Sigmoid colon (tissue), 7 donors: ENCODE results near the gene ABCC9. TPM values are rescaled to one million over a fixed set of nuclear protein-coding genes. Genes with fewer than 3 reads are reported as not detected.
"Not testable (repeated sequence)": the region's sequence is repeated elsewhere in the genome, so short reads cannot be mapped to it uniquely, and the experiment has no call there.

Source experiments
- DNase-seq: peaks from one replicate; pipeline ENCODE4 v3.0.0-alpha.2; 2019
- H3K27ac ChIP-seq, 4 donors: fragments of 200-600 bp; sonication (generic); one replicate each; pipeline ENCODE4 v1.5.1; 2016 to 2019; ENCODE audit warnings: mild to moderate bottlenecking in 1 of 4
- H3K27me3 ChIP-seq, 3 donors: fragments of 200-600 bp; sonication (generic); one replicate each; pipeline ENCODE4 v1.5.1; 2019; ENCODE audit warnings: mild to moderate bottlenecking in 1 of 3
- H3K36me3 ChIP-seq, 4 donors: fragments of 200-600 bp; sonication (generic); one replicate each; pipeline ENCODE4 v1.5.1; 2016 to 2019
- H3K4me1 ChIP-seq, 4 donors: fragments of 200-600 bp; sonication (generic); one replicate each; pipeline ENCODE4 v1.5.1; 2017 to 2019
- H3K4me3 ChIP-seq, 4 donors: fragments of 200-600 bp; sonication (generic); one replicate each; pipeline ENCODE4 v1.5.1; 2017 to 2019; ENCODE audit warnings: mild to moderate bottlenecking in 2 of 4, moderate library complexity in 1 of 4
- H3K9me3 ChIP-seq, 4 donors: fragments of 200-600 bp in 3 of 4; sonication (generic) in 3 of 4; one replicate each; pipeline versions ENCODE4 v1.5.1 to v1.6.1; 2013 to 2019
- CTCF ChIP-seq, 4 experiments: fragments of 450-650 bp in 3 of 4; fragments of 200-600 bp in 1 of 4; IDR thresholded peaks; one replicate each; pipeline ENCODE4 v1.5.1; 2016 to 2019; ENCODE audit warnings: antibody characterized with exemption in 4 of 4, mild to moderate bottlenecking in 3 of 4, moderate library complexity in 2 of 4
- EP300 ChIP-seq, 4 donors: sonication (generic); formaldehyde crosslinking; IDR thresholded peaks; one replicate each; pipeline ENCODE4 v1.6.1; 2017; ENCODE audit warnings: antibody characterized with exemption in 4 of 4
- POLR2A ChIP-seq, 2 donors: fragments of 450-650 bp; IDR thresholded peaks; one replicate each; pipeline ENCODE4 v1.6.1; 2016; ENCODE audit warnings: antibody characterized with exemption in 2 of 2, mild to moderate bottlenecking in 2 of 2, moderate library complexity in 2 of 2
- POLR2AphosphoS5 ChIP-seq, 4 donors: sonication (generic); formaldehyde crosslinking; IDR thresholded peaks; one replicate each; pipeline ENCODE4 v1.6.1; 2017; ENCODE audit warnings: antibody characterized with exemption in 4 of 4
- WGBS, 2 donors: extraction: QIAGEN DNeasy Blood & Tissue Kit; methylation state at CpG; one replicate each; pipeline ENCODE4 v1.1.7; 2013; 5-methylcytosine and 5-hydroxymethylcytosine counted together
- intact Hi-C: fragments of 100-400 bp; cut with DNase I; formaldehyde crosslinking; loops from one replicate; pipeline ENCODE4 v1.15.1; 2023
- polyA plus RNA-seq, 3 donors: library from polyadenylated mRNA; stranded (reverse); fragments of 200-250 nt; gene quantifications; one replicate each; pipeline ENCODE4 v1.2.3, GENCODE V29; 2013
- total RNA-seq, 4 donors: library from RNA; depleted of rRNA; stranded (reverse); fragments of >200 nt; gene quantifications; one replicate each; pipeline ENCODE4 v1.1.0, GENCODE V29; 2016
- donor health status: healthy with polysubstance abuse.
- donor health status: Bipolar disorder and iron deficiency.
- donor health status: healthy.

Gene ABCC9
- total and polyA plus RNA-seq, 7 donors, result 0.23 to 39.2 (median 28.2) TPM

GRCh38 chr12:21906919-21907493 is 34.2 kb downstream of the ABCC9 start:
- Histone ChIP-seq H3K27me3 (no peaks in the 10 kb centered on the region), H3K27ac (no peak overlapping the region), H3K36me3 (peaks cover 0 to 50% (median 3%) of the 10 kb centered on the region in 4 donors), H3K4me3 (no peak overlapping the region), H3K4me1 (no peaks in the 10 kb centered on the region), H3K9me3 (no peaks in the 10 kb centered on the region)
- DNase-seq, result no peak
- WGBS, 2 donors, result 91% methylated on average over 5 of the region's 5 CpGs
- intact Hi-C loops, result no loop called here
- no peak for TF ChIP-seq POLR2AphosphoS5 (IDR thresholded peaks at IDR 0.05)
- TF ChIP-seq POLR2A (IDR thresholded peaks at IDR 0.05), result no peak
- TF ChIP-seq CTCF (IDR thresholded peaks at IDR 0.05), result no peak
- TF ChIP-seq EP300 (IDR thresholded peaks at IDR 0.05), result no peak

- H3K4me1 ChIP-seq, result peaks cover 0 to 17% (median 11%) of the 10 kb centered on the region in 4 donors
- 77 to 80% methylated on average over 9 of the region's 9 CpGs for WGBS, 2 donors
- H3K27ac ChIP-seq, intact Hi-C loops, DNase-seq, H3K9me3 ChIP-seq, H3K4me3 ChIP-seq, H3K27me3 ChIP-seq, H3K36me3 ChIP-seq: not testable (repeated sequence)
These were observed 41.7 kb downstream of the ABCC9 start for GRCh38 chr12:21899532-21899931.

- WGBS, 2 donors, result 82 to 83% methylated on average over 2 of the region's 2 CpGs
- Histone ChIP-seq H3K9me3 (no peaks in the 10 kb centered on the region), H3K27ac (peak overlapping the region; percentile 45 to 82 (median 66)), H3K4me1 (peaks cover 0 to 54% (median 45%) of the 10 kb centered on the region in 4 donors), H3K36me3 (no peaks in the 10 kb centered on the region), H3K27me3 (no peaks in the 10 kb centered on the region), H3K4me3 (no peak overlapping the region)
- TF ChIP-seq EP300 (IDR thresholded peaks at IDR 0.05) (no peak), CTCF (IDR thresholded peaks at IDR 0.05) (no peak), POLR2A (IDR thresholded peaks at IDR 0.05) (no peak), POLR2AphosphoS5 (IDR thresholded peaks at IDR 0.05) (no peak)
- intact Hi-C loops, result no loop called here
- no peak for DNase-seq
These were observed 45.6 kb downstream of the ABCC9 start for GRCh38 chr12:21895651-21896050.

DNA sequence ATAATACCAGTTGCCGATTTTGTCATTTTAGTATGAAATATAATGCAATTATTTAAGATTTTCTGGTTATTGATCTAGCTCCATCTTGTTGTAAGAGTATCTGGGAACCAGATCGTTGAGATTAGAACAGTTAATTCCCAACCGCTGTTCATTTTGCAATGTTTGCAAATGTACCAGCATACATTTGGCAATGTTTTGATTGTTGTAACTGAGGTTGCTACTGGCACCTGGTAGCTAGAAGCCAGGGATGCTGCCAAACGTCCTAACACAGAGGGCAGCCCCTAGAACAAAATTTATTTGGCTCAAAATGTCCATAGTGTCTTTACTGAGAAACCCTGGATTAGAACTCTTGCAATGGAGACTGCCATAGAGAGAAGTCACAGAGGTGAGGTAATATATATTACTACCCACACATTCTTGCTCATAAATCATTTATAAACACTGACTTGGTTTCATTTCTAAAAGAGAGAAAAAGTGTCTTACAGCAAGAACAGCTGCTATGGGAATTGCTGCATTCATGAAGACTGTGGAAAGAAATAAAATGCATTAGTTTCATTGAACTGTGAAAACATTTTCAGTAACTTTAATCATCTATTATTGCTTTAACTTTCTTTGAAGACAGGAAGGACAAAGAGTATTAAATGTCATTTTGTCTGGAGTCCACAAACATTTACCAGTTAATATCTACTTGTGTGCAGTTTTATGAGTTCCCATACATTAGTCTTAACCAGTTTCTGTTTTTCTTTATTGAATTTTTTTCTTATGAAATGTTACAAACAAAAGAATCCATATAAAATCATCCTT is 46.2 kb downstream of the ABCC9 start:
- peak; percentile 66 for DNase-seq
- TF ChIP-seq CTCF (IDR thresholded peaks at IDR 0.05) (no peak), POLR2AphosphoS5 (IDR thresholded peaks at IDR 0.05) (peak in 3 of 4 donors; percentile 20 to 43 (median 27)), POLR2A (IDR thresholded peaks at IDR 0.05) (no peak), EP300 (IDR thresholded peaks at IDR 0.05) (peak in 1 of 4 donors; percentile 5)
- Histone ChIP-seq H3K36me3 (no peaks in the 10 kb centered on the region), H3K4me1 (peaks cover 0 to 54% (median 45%) of the 10 kb centered on the region in 4 donors), H3K4me3 (no peak overlapping the region), H3K27me3 (no peaks in the 10 kb centered on the region), H3K9me3 (no peaks in the 10 kb centered on the region), H3K27ac (peak overlapping the region; percentile 45 to 82 (median 66))
- intact Hi-C loops, result loop anchor here (5.0 kb wide), 2 partner anchors 47 to 68 kb away; partner anchors contain the start of gene ABCC9
- WGBS, 2 donors, result 63 to 76% methylated on average over 4 of the region's 4 CpGs

GRCh38 chr12:21893924-21894323 is 47.3 kb downstream of the ABCC9 start:
- peak overlapping the region in 3 of 4 donors; percentile 56 to 82 (median 75) for H3K27ac ChIP-seq
- intact Hi-C loops, result loop anchor here (2.0 to 5.0 kb wide), 3 partner anchors 48 to 119 kb away; partner anchors contain the start of genes ABCC9 and KCNJ8
- peaks cover 0 to 55% (median 45%) of the 10 kb centered on the region in 4 donors for H3K4me1 ChIP-seq
- TF ChIP-seq CTCF (IDR thresholded peaks at IDR 0.05) (no peak), EP300 (IDR thresholded peaks at IDR 0.05) (no peak), POLR2AphosphoS5 (IDR thresholded peaks at IDR 0.05) (no peak), POLR2A (IDR thresholded peaks at IDR 0.05) (no peak)
- H3K4me3 ChIP-seq, result no peak overlapping the region
- 92 to 95% methylated on average over 4 of the region's 4 CpGs for WGBS, 2 donors
- no peaks in the 10 kb centered on the region for H3K36me3 ChIP-seq
- DNase-seq, result no peak
- no peaks in the 10 kb centered on the region for H3K9me3 ChIP-seq
- no peaks in the 10 kb centered on the region for H3K27me3 ChIP-seq
